Hippocampal formation (tissue), 2 donors: ENCODE measurements around the gene THAP4.

Experiments used
- DNase-seq, 2 donors: peaks; one replicate each; lab custom pipeline; 2025; lab: John Stamatoyannopoulos, UW

The THAP4 gene

GRCh38 chr2:241547781-241548450 is 89.0 kb downstream of the THAP4 start:
- DNase-seq: no peak

GRCh38 chr2:241546771-241547498 is 90.0 kb downstream of the THAP4 start:
- peak in 1 of 2 donors; percentile 15 for DNase-seq

DNA sequence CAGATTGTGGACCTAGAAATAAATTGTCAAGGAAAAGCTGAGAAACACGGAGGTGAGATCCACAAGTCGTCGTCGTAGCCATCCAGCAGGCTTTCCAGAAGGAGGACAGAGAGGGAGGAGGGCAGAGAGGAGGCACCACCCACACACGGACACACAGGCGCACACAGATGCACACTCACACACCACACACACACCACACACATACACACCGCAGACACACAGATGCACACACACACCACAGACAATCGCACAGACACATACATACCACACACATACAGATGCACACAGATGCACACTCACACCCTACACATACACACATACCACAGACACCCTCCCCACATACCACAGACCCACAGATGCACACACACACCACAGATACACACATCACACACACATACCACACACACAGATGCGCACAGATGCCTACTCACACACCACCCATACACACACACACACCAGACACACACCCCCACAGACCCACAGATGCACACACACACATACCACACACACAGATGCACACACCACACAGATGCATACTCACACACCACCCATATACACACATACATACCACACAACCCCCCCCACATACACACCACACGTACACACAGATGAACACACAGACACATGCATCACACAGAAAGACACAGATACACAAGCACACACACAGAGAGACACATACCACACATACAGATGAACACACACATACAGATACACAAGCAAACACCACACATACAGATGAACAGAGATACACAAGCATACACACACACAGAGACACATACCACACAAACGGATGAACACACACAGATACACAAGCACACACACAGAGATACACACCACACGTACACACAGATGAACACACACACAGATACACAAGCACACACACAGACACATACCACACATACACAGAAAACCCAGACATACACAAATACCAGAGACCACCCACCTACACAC is 91.2 kb downstream of the THAP4 start:
- DNase-seq: no peak

- DNase-seq: no peak
Measured at GRCh38 chr2:241545106-241545505, 91.9 kb downstream of the THAP4 start.

GRCh38 chr2:241542278-241542605 is 94.7 kb downstream of the THAP4 start:
- DNase-seq: peak in 1 of 2 donors; percentile 27

GRCh38 chr2:241541564-241542277 is 95.2 kb downstream of the THAP4 start:
- DNase-seq: no peak

GRCh38 chr2:241540771-241541561 is 96.0 kb downstream of the THAP4 start:
- peak; percentile 14 to 60 for DNase-seq

DNA sequence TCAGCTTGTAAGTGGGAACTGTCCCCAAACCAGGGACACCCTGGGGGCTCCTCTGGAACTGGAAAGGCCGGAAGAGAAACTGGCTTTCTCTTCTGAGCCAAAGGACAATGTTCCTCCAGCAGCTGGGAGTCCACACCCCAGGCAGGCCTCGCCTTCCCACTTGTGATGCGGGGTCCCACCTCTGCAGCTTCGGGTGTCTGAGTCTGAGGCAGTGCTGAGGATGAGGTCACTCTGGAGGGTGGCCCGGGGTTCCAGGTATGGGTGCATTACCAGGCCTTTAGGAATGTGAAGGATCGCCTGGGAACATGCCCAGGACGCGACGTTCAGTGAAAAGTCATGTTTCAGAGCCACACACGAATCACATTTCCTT is 96.6 kb downstream of the THAP4 start:
- DNase-seq: no peak

- no peak for DNase-seq
Measured at GRCh38 chr2:241539616-241540374, 97.2 kb downstream of the THAP4 start.

- DNase-seq: no peak
Measured at GRCh38 chr2:241538838-241539615, 97.9 kb downstream of the THAP4 start.

DNA sequence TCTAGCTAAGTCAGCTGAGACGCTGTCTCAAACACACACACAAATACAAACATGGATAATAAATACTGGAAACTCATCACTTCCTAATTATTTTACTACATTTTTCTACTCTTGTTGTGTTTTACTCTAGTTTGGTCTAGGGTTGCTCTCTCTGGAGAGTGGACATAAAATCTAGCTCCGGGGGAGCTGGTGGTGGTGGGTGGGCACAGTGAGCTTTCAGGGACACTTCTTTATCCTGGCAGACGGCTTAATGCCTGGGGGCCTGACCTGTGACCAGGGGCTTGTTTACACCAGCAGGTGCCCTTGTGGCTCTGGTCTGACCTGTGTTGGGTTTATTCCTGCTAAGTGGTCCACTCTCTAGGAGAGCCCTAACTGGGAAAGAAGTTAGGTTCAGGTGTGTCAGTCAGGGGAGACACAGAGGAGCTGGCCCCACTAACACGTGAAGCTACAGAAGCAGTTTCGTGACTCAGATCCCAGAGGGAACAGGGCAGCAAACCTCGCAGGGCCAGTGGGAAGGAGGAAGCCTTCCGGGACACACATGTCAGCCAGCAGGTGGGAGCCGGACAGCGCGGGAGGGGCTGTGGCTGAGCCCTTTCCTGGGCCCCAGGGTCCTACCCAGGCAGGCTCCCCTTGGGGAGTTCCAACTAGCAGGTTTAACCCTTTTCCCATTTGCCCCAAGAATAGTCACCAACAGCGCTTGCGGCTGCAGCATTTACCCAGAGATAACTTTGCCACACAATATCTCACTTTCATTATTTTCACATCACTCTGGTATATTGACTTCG is 100.9 kb downstream of the THAP4 start:
- DNase-seq: no peak

GRCh38 chr2:241534701-241535375 is 102.1 kb downstream of the THAP4 start:
- no peak for DNase-seq
